Measurements from ENCODE around the gene CPNE6. TPM values are rescaled to one million over a fixed set of nuclear protein-coding genes. Genes with fewer than 3 reads are reported as not detected.

The CPNE6 gene
- total and polyA plus RNA-seq, 2 of the 8 experiments (the other 6 are each of a cell fraction or from before 2014, with no cell fraction given): 0.05 TPM; not detected in 1

DNA sequence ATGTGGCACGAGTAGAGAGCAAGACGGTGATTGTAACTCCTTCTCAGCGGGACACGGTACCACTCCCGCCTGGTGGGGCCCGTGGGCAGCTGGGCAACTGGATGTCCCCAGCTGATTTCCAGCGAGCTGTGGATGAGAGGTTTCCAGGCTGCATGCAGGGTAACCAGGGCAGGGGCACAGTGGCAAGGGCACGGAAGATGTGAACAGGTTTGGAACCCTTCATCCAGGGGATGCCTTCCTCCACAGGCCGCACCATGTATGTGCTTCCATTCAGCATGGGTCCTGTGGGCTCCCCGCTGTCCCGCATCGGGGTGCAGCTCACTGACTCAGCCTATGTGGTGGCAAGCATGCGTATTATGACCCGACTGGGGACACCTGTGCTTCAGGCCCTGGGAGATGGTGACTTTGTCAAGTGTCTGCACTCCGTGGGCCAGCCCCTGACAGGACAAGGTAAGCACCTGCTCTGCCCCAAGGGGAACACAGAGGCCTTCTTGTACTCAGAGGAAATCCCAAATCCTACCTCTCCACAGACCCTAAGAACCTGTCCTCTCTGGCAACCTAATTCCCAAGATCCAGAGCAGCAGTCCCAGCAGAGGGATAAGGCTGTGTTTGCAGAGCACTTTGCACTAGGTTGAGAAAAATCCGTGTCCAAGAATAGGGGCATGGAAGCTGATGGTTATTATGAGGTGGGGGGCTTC is 27.0 kb downstream of the CPNE6 start (continued):
- TF ChIP-seq TAF1 (IDR thresholded peaks at IDR 0.05; ENCODE audit: low read depth, low read length): no peak
- TF ChIP-seq, protein P1, sequence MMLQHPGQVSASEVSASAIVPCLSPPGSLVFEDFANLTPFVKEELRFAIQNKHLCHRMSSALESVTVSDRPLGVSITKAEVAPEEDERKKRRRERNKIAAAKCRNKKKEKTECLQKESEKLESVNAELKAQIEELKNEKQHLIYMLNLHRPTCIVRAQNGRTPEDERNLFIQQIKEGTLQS (IDR thresholded peaks at IDR 0.05; ENCODE audit: insufficient read depth, low read depth, low read length): no peak

All from H1 (cell line).